K562 (cell line): Measurements from ENCODE around the gene KRTAP5-5. TPM values are rescaled to one million over a fixed set of nuclear protein-coding genes. Genes with fewer than 3 reads are reported as not detected.

Experiments
- ATAC-seq: fragments of 200-7000 bp; cut with Tn5 transposase; 3 replicates; pipeline ENCODE4 v1.9.1; 2020; ENCODE audit warnings: moderate library complexity
- BruUV-seq: library from RNA; stranded (reverse); fragments of 400-500 nt; replicated peaks from 2 replicates; lab custom pipeline; 2021; lab: Mats Ljungman, UMichigan
- CTCF ChIA-PET: fragments of 300-600 bp; formaldehyde crosslinking; extraction: SDS; loops from one replicate; lab custom pipeline; 2021; ENCODE audit warnings: low intra/inter-chr PET ratio; lab: Yijun Ruan, JAX
- POLR2A ChIA-PET: fragments of 300-600, 350-650 bp; sonication (Branson Sonifier 250); formaldehyde crosslinking; extraction: SDS; loops from one replicate; lab custom pipeline; 2021; ENCODE audit warnings: antibody characterized with exemption, inconsistent platforms; lab: Yijun Ruan, JAX
- DNase-seq, 4 experiments: peaks; one replicate each; pipeline versions ENCODE4 v3.0.0 to v3.0.0-alpha.2; 2011 to 2018; ENCODE audit warnings: low spot score in 3 of 4, mixed read lengths in 3 of 4; ENCODE audit errors: extremely low read depth in 1 of 4
- FAIRE-seq: peaks from 2 replicates; lab custom pipeline; 2011; peaks lifted over from hg19 to GRCh38; lab: Jason Lieb, UNC
- H2AFZ ChIP-seq: 2 replicates; pipeline ENCODE4 v1.6.0; 2011; ENCODE audit warnings: low read depth, low read length, control low read depth, inconsistent platforms
- H3K27ac ChIP-seq: fragments of 200-600 bp; 3 replicates; pipeline ENCODE4 v1.8.0; 2011; ENCODE audit warnings: low read depth, mild to moderate bottlenecking, control low read depth, inconsistent platforms, low read length, moderate library complexity, mixed read lengths; ENCODE audit errors: extremely low read depth
- H3K27me3 ChIP-seq, 2 experiments: fragments of 300-600 bp in 1 of 2; 2 replicates in 1 of 2; 3 replicates in 1 of 2; pipeline versions ENCODE4 v1.6.0 to v1.8.0; 2011; ENCODE audit warnings: inconsistent platforms in 2 of 2, low read length in 2 of 2, mild to moderate bottlenecking in 1 of 2, mixed read lengths in 1 of 2, moderate library complexity in 1 of 2; ENCODE audit not compliant: control insufficient read depth in 2 of 2, insufficient read depth in 2 of 2
- H3K36me3 ChIP-seq: fragments of 300-600 bp; 3 replicates; pipeline ENCODE4 v1.8.0; 2011; ENCODE audit warnings: mild to moderate bottlenecking, low read length, inconsistent platforms; ENCODE audit not compliant: control insufficient read depth, insufficient read depth
- H3K4me1 ChIP-seq, 2 experiments: fragments of 200-600 bp in 1 of 2; replicated peaks in 1 of 2; 2 replicates in 1 of 2; 3 replicates in 1 of 2; pipeline versions ENCODE4 v1.5.1 to v1.8.0; 2011; ENCODE audit warnings: inconsistent platforms in 2 of 2, low read length in 2 of 2, mild to moderate bottlenecking in 1 of 2, mixed read lengths in 1 of 2, moderate library complexity in 1 of 2; ENCODE audit not compliant: control insufficient read depth in 2 of 2, insufficient read depth in 2 of 2
- H3K4me2 ChIP-seq: 2 replicates; pipeline ENCODE4 v1.6.1; 2011; ENCODE audit warnings: low read length, control low read depth, inconsistent platforms, mixed read lengths; ENCODE audit not compliant: insufficient read depth
- H3K4me3 ChIP-seq: fragments of 200-600 bp; sonication (generic), shearing (Covaris generic); 2 replicates; pipeline ENCODE4 v1.5.1; 2016; ENCODE audit warnings: control low read depth, inconsistent platforms
- H3K79me2 ChIP-seq: fragments of 200-600 bp; 3 replicates; pipeline ENCODE4 v1.8.0; 2011; ENCODE audit warnings: low read length, inconsistent platforms; ENCODE audit not compliant: control insufficient read depth, insufficient read depth
- H3K9ac ChIP-seq, 2 experiments: 2 replicates each; pipeline versions ENCODE4 v1.6.0 to v1.6.1; 2011; ENCODE audit warnings: low read depth in 2 of 2, low read length in 2 of 2, control low read depth in 1 of 2, inconsistent platforms in 1 of 2, mild to moderate bottlenecking in 1 of 2, mixed read lengths in 1 of 2; ENCODE audit not compliant: insufficient read depth in 1 of 2
- H3K9me1 ChIP-seq: one replicate; pipeline ENCODE4 v1.6.0; 2011; ENCODE audit warnings: inconsistent platforms, mild to moderate bottlenecking, low read length, moderate library complexity; ENCODE audit not compliant: control insufficient read depth, insufficient read depth
- H3K9me3 ChIP-seq: replicated peaks from 2 replicates; pipeline ENCODE4 v1.5.1; 2011; ENCODE audit warnings: low read depth, low read length, inconsistent platforms; ENCODE audit not compliant: control insufficient read depth, insufficient read depth
- H4K20me1 ChIP-seq: replicated peaks from 2 replicates; pipeline ENCODE4 v1.6.1; 2011; ENCODE audit warnings: low read length, inconsistent platforms, mixed read lengths; ENCODE audit not compliant: control insufficient read depth, insufficient read depth
- RBM14 ChIP-seq: fragments of 200-400 bp; formaldehyde crosslinking; IDR thresholded peaks from 2 replicates; pipeline ENCODE4 v1.6.1; 2018; ENCODE audit warnings: low read depth, mild to moderate bottlenecking, low read length, moderate library complexity, borderline replicate concordance; ENCODE audit not compliant: insufficient read depth
- SREBF2 ChIP-seq: sonication (generic); formaldehyde crosslinking; IDR thresholded peaks from 2 replicates; pipeline ENCODE4 v1.4.0; 2020; ENCODE audit warnings: mild to moderate bottlenecking, missing genetic modification reagents
- ZNF766 ChIP-seq: fragments of 200-800 bp; sonication (Bioruptor generic); conservative IDR thresholded peaks from 2 replicates; pipeline ENCODE4 v1.6.1; 2016; ENCODE audit warnings: missing genetic modification characterization, missing compliant biosample characterization
- ZNF79 ChIP-seq: fragments of 250-450 bp; sonication (Bioruptor Pico); IDR thresholded peaks from 2 replicates; pipeline ENCODE4 v1.4.0; 2020; ENCODE audit warnings: low read depth, mild to moderate bottlenecking, moderate library complexity
- WGBS: fragments of 100-300 bp; shearing (Covaris generic); methylation state at CpG from one replicate; pipeline ENCODE4 v1.1.6; 2016; ENCODE audit warnings: low coverage, mixed read lengths; ENCODE audit not compliant: insufficient coverage; ENCODE audit errors: missing lambda C conversion rate; 5-methylcytosine and 5-hydroxymethylcytosine counted together
- in situ Hi-C: fragments of 300-500 bp; cut with MboI; formaldehyde crosslinking; loops from 4 replicates; pipeline ENCODE4 v1.15.0; 2018; ENCODE audit warnings: inconsistent platforms, mixed read lengths
- intact Hi-C: fragments of 100-400 bp; cut with micrococcal nuclease; formaldehyde crosslinking; loops from 2 replicates; pipeline ENCODE4 v1.14.2; 2022
- polyA plus RNA-seq, 8 experiments: library from polyadenylated mRNA; depleted of rRNA in 4 of 8; stranded (reverse) in 5 of 8; unstranded in 3 of 8; fragments of >200 nt; fragmentation: Nextera tagmentation in 2 of 8; fragmentation: Illumina TruSeq in 1 of 8; extraction: Ambion mirVana in 2 of 8; extraction: Trizol in 1 of 8; gene quantifications; 2 replicates each; pipeline versions ENCODE4 v1.2.1 to v1.2.3, GENCODE V29; 2011 to 2014; ENCODE audit warnings: inconsistent platforms in 1 of 8, missing spikeins in 1 of 8
- total RNA-seq, 7 experiments: library from RNA; depleted of rRNA in 6 of 7; stranded (reverse); fragments of >200 nt in 6 of 7; fragmentation: Illumina TruSeq in 2 of 7; extraction: Trizol in 2 of 7; gene quantifications; 2 replicates each; pipeline versions ENCODE4 v1.2.1 to v1.2.3, GENCODE V29; 2011 to 2021; ENCODE audit warnings: low replicate concordance in 1 of 7

Gene KRTAP5-5
- total and polyA plus RNA-seq, 9 of the 15 experiments (the other 6 are each of a cell fraction or from before 2014, with no cell fraction given): not detected

- no TSS peak for BruUV-seq
- H3K36me3 ChIP-seq: no peaks in the 10 kb centered on the region
- TF ChIP-seq SREBF2 (CRISPR knock-in tag): no peak
- no peak for TF ChIP-seq ZNF766 (CRISPR knock-in tag)
- no peak overlapping the region for H3K27ac ChIP-seq
- no peak overlapping the region for H3K4me3 ChIP-seq
- POLR2A ChIA-PET: no interaction called here
- H3K4me2 ChIP-seq: no peak overlapping the region
- no peak overlapping the region for H2AFZ ChIP-seq
- H3K4me1 ChIP-seq: no peaks in the 10 kb centered on the region
- CTCF ChIA-PET: no interaction called here
- ATAC-seq (no peak), DNase-seq (no peak), FAIRE-seq (no peak)
- in situ Hi-C loops: no loop called here
- H3K27me3 ChIP-seq: peaks cover 9 to 44% of the 10 kb centered on the region in 2 experiments
- H3K79me2 ChIP-seq: no peaks in the 10 kb centered on the region
- intact Hi-C loops: no loop called here
- H3K9me3 ChIP-seq: no peaks in the 10 kb centered on the region
- H3K9ac ChIP-seq: no peak overlapping the region
- no peaks in the 10 kb centered on the region for H4K20me1 ChIP-seq
- WGBS: 0% methylated on average over 1 of the region's 1 CpG
- no peaks in the 10 kb centered on the region for H3K9me1 ChIP-seq
Observed at GRCh38 chr11:1603629-1604028, 25.9 kb upstream of the KRTAP5-5 start.

GRCh38 chr11:1604181-1604580 is 25.4 kb upstream of the KRTAP5-5 start:
- TF ChIP-seq RBM14 (no peak), ZNF79 (no peak)
- in situ Hi-C loops: no loop called here
- Histone ChIP-seq H4K20me1 (no peaks in the 10 kb centered on the region), H3K36me3 (no peaks in the 10 kb centered on the region), H3K4me3 (no peak overlapping the region), H3K79me2 (no peaks in the 10 kb centered on the region), H3K9me1 (no peaks in the 10 kb centered on the region), H3K9me3 (no peaks in the 10 kb centered on the region), H2AFZ (no peak overlapping the region), H3K27me3 (peaks cover 9 to 44% of the 10 kb centered on the region in 2 experiments), H3K4me1 (no peaks in the 10 kb centered on the region), H3K9ac (peak overlapping the region in 1 of 2 experiments; percentile 35; a peak in 1 of 4 replicates), H3K4me2 (no peak overlapping the region), H3K27ac (no peak overlapping the region)
- ChIA-PET CTCF (no interaction called here), POLR2A (no interaction called here)
- no TSS peak for BruUV-seq
- intact Hi-C loops: no loop called here
- FAIRE-seq (no peak), ATAC-seq (no peak), DNase-seq (no peak)
- WGBS: 1% methylated on average over 11 of the region's 11 CpGs
